ENCODE measurements around the gene ST3GAL5.

- TF ChIP-seq CTCF (IDR thresholded peaks at IDR 0.05) (no peak), EZH2 (IDR thresholded peaks at IDR 0.05; ENCODE audit: borderline replicate concordance, insufficient read depth, low read depth, low read length, poor library complexity, severe bottlenecking) (no peak)
These were observed 41.7 kb downstream of the ST3GAL5 start for GRCh38 chr2:85847051-85847588.

Data from B cell (primary cell).